ENCODE data around the gene PNPLA1. TPM values are rescaled to one million over a fixed set of nuclear protein-coding genes. Genes with fewer than 3 reads are reported as not detected.

PNPLA1 gene
- total RNA-seq, 1 experiment from 2014 or later, result 0.29 TPM

GRCh38 chr6:36276581-36277536 is 7.0 kb downstream of the PNPLA1 start:
- CTCF ChIA-PET, result no interaction called here
- Histone ChIP-seq H3K27me3 (ENCODE audit: low read length) (peaks cover 59% of the 10 kb centered on the region), H4K20me1 (ENCODE audit: low read length) (no peaks in the 10 kb centered on the region), H3K9me2 (replicated peaks; ENCODE audit: low read length) (no peaks in the 10 kb centered on the region), H2AFZ (ENCODE audit: low read length) (no peak overlapping the region), H3K4me2 (ENCODE audit: low read length) (no peak overlapping the region), H3K9me3 (ENCODE audit: low read length) (no peaks in the 10 kb centered on the region), H3K36me3 (ENCODE audit: low read depth, low read length) (no peaks in the 10 kb centered on the region), H3K4me3 (ENCODE audit: low read length) (no peak overlapping the region), H3K79me2 (ENCODE audit: low read length) (no peaks in the 10 kb centered on the region), H3F3A (ENCODE audit: low read length, unreplicated experiment) (no peaks in the 10 kb centered on the region), H3K4me1 (ENCODE audit: insufficient read depth, low read length) (no peaks in the 10 kb centered on the region), H3K27ac (ENCODE audit: low read length) (no peak overlapping the region), H3K9ac (ENCODE audit: low read length) (no peak overlapping the region)
- BruUV-seq (replicated peaks), result no TSS peak
- intact Hi-C loops (cut with micrococcal nuclease), result no loop called here
- no peak for ATAC-seq
- TF ChIP-seq EZH2 (IDR thresholded peaks at IDR 0.05; ENCODE audit: low read length, unreplicated experiment), result no peak
- TF ChIP-seq CTCF (conservative IDR thresholded peaks at IDR 0.05; ENCODE audit: low read depth, low read length), result no peak
- TF ChIP-seq EZH2phosphoT487 (IDR thresholded peaks at IDR 0.05; ENCODE audit: borderline replicate concordance, low read length), result no peak
- POLR2A ChIA-PET (ENCODE audit: unreplicated experiment), result interaction anchor here (0.6 kb wide), 1 partner anchor 26 kb away, joined by 9 read pairs; no protein-coding TSS in a partner anchor
- DNase-seq, result no peak

GRCh38 chr6:36277946-36278470 is 8.1 kb downstream of the PNPLA1 start:
- H3K9ac ChIP-seq (ENCODE audit: low read length), result no peak overlapping the region
- ChIA-PET POLR2A (ENCODE audit: unreplicated experiment) (no interaction called here), CTCF (no interaction called here)
- H4K20me1 ChIP-seq (ENCODE audit: low read length), result no peaks in the 10 kb centered on the region
- no peaks in the 10 kb centered on the region for H3K36me3 ChIP-seq (ENCODE audit: low read depth, low read length)
- H3K27ac ChIP-seq (ENCODE audit: low read length), result no peak overlapping the region
- H3K4me1 ChIP-seq (ENCODE audit: insufficient read depth, low read length), result no peaks in the 10 kb centered on the region
- H3K79me2 ChIP-seq (ENCODE audit: low read length), result no peaks in the 10 kb centered on the region
- ATAC-seq (no peak), DNase-seq (no peak)
- BruUV-seq (replicated peaks), result no TSS peak
- no peak overlapping the region for H3K4me3 ChIP-seq (ENCODE audit: low read length)
- TF ChIP-seq EZH2phosphoT487 (IDR thresholded peaks at IDR 0.05; ENCODE audit: borderline replicate concordance, low read length), result no peak
- no peak for TF ChIP-seq CTCF (conservative IDR thresholded peaks at IDR 0.05; ENCODE audit: low read depth, low read length)
- TF ChIP-seq EZH2 (IDR thresholded peaks at IDR 0.05; ENCODE audit: low read length, unreplicated experiment), result no peak
- no peak overlapping the region for H2AFZ ChIP-seq (ENCODE audit: low read length)
- H3K27me3 ChIP-seq (ENCODE audit: low read length), result peaks cover 64% of the 10 kb centered on the region
- no peaks in the 10 kb centered on the region for H3K9me3 ChIP-seq (ENCODE audit: low read length)
- H3K9me2 ChIP-seq (replicated peaks; ENCODE audit: low read length), result no peaks in the 10 kb centered on the region
- no peak overlapping the region for H3K4me2 ChIP-seq (ENCODE audit: low read length)
- intact Hi-C loops (cut with micrococcal nuclease), result no loop called here
- no peaks in the 10 kb centered on the region for H3F3A ChIP-seq (ENCODE audit: low read length, unreplicated experiment)

- intact Hi-C loops (cut with micrococcal nuclease), result no loop called here
- DNase-seq (no peak), ATAC-seq (no peak)
- Histone ChIP-seq H3K4me1 (ENCODE audit: insufficient read depth, low read length) (no peaks in the 10 kb centered on the region), H3K27ac (ENCODE audit: low read length) (no peak overlapping the region), H3K27me3 (ENCODE audit: low read length) (peaks cover 47% of the 10 kb centered on the region), H3F3A (ENCODE audit: low read length, unreplicated experiment) (no peaks in the 10 kb centered on the region), H3K36me3 (ENCODE audit: low read depth, low read length) (no peaks in the 10 kb centered on the region), H3K9me3 (ENCODE audit: low read length) (no peaks in the 10 kb centered on the region), H3K79me2 (ENCODE audit: low read length) (no peaks in the 10 kb centered on the region), H3K4me2 (ENCODE audit: low read length) (no peak overlapping the region), H3K4me3 (ENCODE audit: low read length) (no peak overlapping the region), H3K9me2 (replicated peaks; ENCODE audit: low read length) (no peaks in the 10 kb centered on the region), H4K20me1 (ENCODE audit: low read length) (no peaks in the 10 kb centered on the region), H2AFZ (ENCODE audit: low read length) (no peak overlapping the region), H3K9ac (ENCODE audit: low read length) (no peak overlapping the region)
- ChIA-PET POLR2A (ENCODE audit: unreplicated experiment) (interaction anchor here (0.7 kb wide), 1 partner anchor 159 kb away, joined by 5 read pairs; no protein-coding TSS in a partner anchor), CTCF (no interaction called here)
- BruUV-seq (replicated peaks), result no TSS peak
- TF ChIP-seq EZH2phosphoT487 (IDR thresholded peaks at IDR 0.05; ENCODE audit: borderline replicate concordance, low read length), result no peak
- TF ChIP-seq CTCF (conservative IDR thresholded peaks at IDR 0.05; ENCODE audit: low read depth, low read length), result no peak
- no peak for TF ChIP-seq EZH2 (IDR thresholded peaks at IDR 0.05; ENCODE audit: low read length, unreplicated experiment)
Measured at GRCh38 chr6:36280467-36280866, 10.6 kb downstream of the PNPLA1 start.
